H1 (cell line): Measurements from ENCODE around the gene DTNB. TPM values are rescaled to one million over a fixed set of nuclear protein-coding genes. Genes with fewer than 3 reads are reported as not detected.

Source experiments
- CTCF ChIA-PET: fragments of 300-600 bp; sonication (Branson Sonifier 250); formaldehyde crosslinking; loops from one replicate; lab custom pipeline; 2021; ENCODE audit not compliant: partially characterized antibody; lab: Charles Lee
- POLR2A ChIA-PET: fragments of 300-600 bp; sonication (Branson Sonifier 250); formaldehyde crosslinking; loops from one replicate; lab custom pipeline; 2021; ENCODE audit warnings: inconsistent platforms; ENCODE audit not compliant: partially characterized antibody; lab: Charles Lee
- DNase-seq, 2 experiments: peaks; one replicate each; pipeline versions ENCODE4 v3.0.0 to v3.0.0-alpha.2; 2010 to 2022; ENCODE audit warnings: low spot score in 2 of 2, low read depth in 1 of 2, mixed read lengths in 1 of 2
- FAIRE-seq: peaks from 2 replicates; lab custom pipeline; 2011; peaks lifted over from hg19 to GRCh38; lab: Jason Lieb, UNC
- H2AFZ ChIP-seq: 2 replicates; pipeline ENCODE4 v1.8.1; 2012; ENCODE audit warnings: low read length, inconsistent platforms
- H2AK5ac ChIP-seq: 2 replicates; pipeline ENCODE4 v1.6.1; 2013; ENCODE audit warnings: low read depth, low read length
- H2BK120ac ChIP-seq: replicated peaks from 2 replicates; pipeline ENCODE3; 2013; ENCODE audit warnings: low read depth, low read length, inconsistent platforms
- H2BK12ac ChIP-seq: 2 replicates; pipeline ENCODE4 v1.6.1; 2013; ENCODE audit warnings: low read depth, low read length
- H2BK15ac ChIP-seq: 2 replicates; pipeline ENCODE4 v1.6.1; 2013; ENCODE audit warnings: low read length
- H2BK20ac ChIP-seq: 2 replicates; pipeline ENCODE4 v1.6.1; 2013; ENCODE audit warnings: low read length
- H2BK5ac ChIP-seq: 2 replicates; pipeline ENCODE4 v1.6.1; 2013; ENCODE audit warnings: low read depth, low read length
- H3K14ac ChIP-seq: 2 replicates; pipeline ENCODE4 v1.6.1; 2013; ENCODE audit warnings: inconsistent platforms; ENCODE audit not compliant: insufficient read length
- H3K18ac ChIP-seq: 2 replicates; pipeline ENCODE4 v1.6.1; 2013; ENCODE audit warnings: low read length; ENCODE audit errors: extremely low read depth
- H3K23ac ChIP-seq: 2 replicates; pipeline ENCODE4 v1.6.1; 2013; ENCODE audit warnings: inconsistent platforms; ENCODE audit not compliant: insufficient read length
- H3K23me2 ChIP-seq: 2 replicates; pipeline ENCODE4 v1.6.1; 2013; ENCODE audit warnings: low read depth, low read length
- H3K27ac ChIP-seq: 2 replicates; pipeline ENCODE4 v1.6.1; 2011; ENCODE audit warnings: low read depth, low read length, inconsistent platforms
- H3K27me3 ChIP-seq, 4 experiments: replicated peaks in 1 of 4; 1 replicate in 1 of 4; 2 replicates in 3 of 4; pipeline versions ENCODE4 v1.6.1 to v1.8.1; 2011 to 2013; ENCODE audit warnings: low read length in 3 of 4, mild to moderate bottlenecking in 3 of 4, inconsistent platforms in 2 of 4, mixed read lengths in 2 of 4, moderate library complexity in 1 of 4; ENCODE audit not compliant: control insufficient read depth in 3 of 4, insufficient read depth in 3 of 4; ENCODE audit errors: extremely low read depth in 1 of 4
- H3K36me3 ChIP-seq, 4 experiments: 2 replicates each; pipeline versions ENCODE4 v1.6.1 to v1.8.1; 2011 to 2013; ENCODE audit warnings: mild to moderate bottlenecking in 4 of 4, low read length in 3 of 4, moderate library complexity in 2 of 4, control low read depth in 1 of 4, inconsistent platforms in 1 of 4; ENCODE audit not compliant: insufficient read depth in 4 of 4, control insufficient read depth in 2 of 4
- H3K4ac ChIP-seq: replicated peaks from 2 replicates; pipeline ENCODE3; 2013; ENCODE audit warnings: low read length, low read depth, mixed read lengths, inconsistent platforms; ENCODE audit not compliant: insufficient read length
- H3K4me1 ChIP-seq, 4 experiments: replicated peaks in 1 of 4; 1 replicate in 1 of 4; 2 replicates in 3 of 4; pipeline versions ENCODE4 v1.6.1 to v1.8.1; 2011 to 2013; ENCODE audit warnings: low read length in 3 of 4, inconsistent platforms in 2 of 4, mixed read lengths in 1 of 4; ENCODE audit not compliant: insufficient read depth in 4 of 4, control insufficient read depth in 3 of 4
- H3K4me2 ChIP-seq, 2 experiments: 2 replicates each; pipeline versions ENCODE4 v1.6.1 to v1.8.1; 2011 to 2013; ENCODE audit warnings: low read depth in 2 of 2, low read length in 2 of 2, control low read depth in 1 of 2, inconsistent platforms in 1 of 2, mild to moderate bottlenecking in 1 of 2; ENCODE audit not compliant: insufficient read depth in 1 of 2
- H3K4me3 ChIP-seq, 4 experiments: fragments of 200-600, 300-600 bp in 1 of 4; sonication (generic), shearing (Covaris generic), sonication (Bioruptor Twin) in 1 of 4; 2 replicates each; pipeline versions ENCODE4 v1.5.1 to v1.8.1; 2011 to 2016; ENCODE audit warnings: low read length in 4 of 4, low read depth in 3 of 4, control low read depth in 2 of 4, inconsistent platforms in 2 of 4, mild to moderate bottlenecking in 2 of 4, mixed read lengths in 1 of 4, moderate library complexity in 1 of 4; ENCODE audit not compliant: insufficient read depth in 2 of 4; ENCODE audit errors: extremely low read depth in 1 of 4
- H3K56ac ChIP-seq: replicated peaks from 2 replicates; pipeline ENCODE3; 2013; ENCODE audit warnings: low read depth, mild to moderate bottlenecking, mixed read lengths, low read length, inconsistent platforms; ENCODE audit not compliant: insufficient read length
- H3K79me1 ChIP-seq: 2 replicates; pipeline ENCODE4 v1.6.1; 2013; ENCODE audit warnings: low read depth, low read length, control low read depth
- H3K79me2 ChIP-seq, 2 experiments: 2 replicates each; pipeline versions ENCODE4 v1.6.1 to v1.8.1; 2012 to 2013; ENCODE audit warnings: low read length in 2 of 2, mild to moderate bottlenecking in 2 of 2, inconsistent platforms in 1 of 2; ENCODE audit not compliant: insufficient read depth in 2 of 2, control insufficient read depth in 1 of 2
- H3K9ac ChIP-seq, 4 experiments: replicated peaks in 1 of 4; 1 replicate in 1 of 4; 2 replicates in 3 of 4; pipeline versions ENCODE4 v1.6.1 to v1.8.1; 2011 to 2013; ENCODE audit warnings: low read depth in 3 of 4, low read length in 3 of 4, control low read depth in 2 of 4, mild to moderate bottlenecking in 2 of 4, moderate library complexity in 2 of 4, inconsistent platforms in 1 of 4; ENCODE audit errors: extremely low read depth in 1 of 4
- H3K9me3 ChIP-seq, 2 experiments: 2 replicates each; pipeline versions ENCODE4 v1.6.1 to v1.8.1; 2012 to 2013; ENCODE audit warnings: mild to moderate bottlenecking in 2 of 2, moderate library complexity in 2 of 2, control low read depth in 1 of 2, inconsistent platforms in 1 of 2, low read depth in 1 of 2, low read length in 1 of 2, mixed read lengths in 1 of 2; ENCODE audit not compliant: insufficient read depth in 2 of 2
- H4K20me1 ChIP-seq, 2 experiments: replicated peaks in 1 of 2; 2 replicates each; pipeline versions ENCODE3 to v1.8.1; 2011 to 2013; ENCODE audit warnings: inconsistent platforms in 2 of 2, low read length in 2 of 2, mild to moderate bottlenecking in 1 of 2; ENCODE audit not compliant: insufficient read depth in 2 of 2, control insufficient read depth in 1 of 2
- H4K5ac ChIP-seq: 2 replicates; pipeline ENCODE4 v1.6.1; 2013; ENCODE audit warnings: low read length, low read depth, mixed read lengths, inconsistent platforms; ENCODE audit not compliant: insufficient read length
- H4K8ac ChIP-seq: 2 replicates; pipeline ENCODE4 v1.8.0; 2013; ENCODE audit warnings: mild to moderate bottlenecking, moderate library complexity, low read length, inconsistent platforms; ENCODE audit not compliant: insufficient read depth; ENCODE audit errors: extremely low read depth
- H4K91ac ChIP-seq: replicated peaks from 2 replicates; pipeline ENCODE3; 2013; ENCODE audit warnings: low read length, mixed read lengths, inconsistent platforms; ENCODE audit not compliant: insufficient read length
- BACH1 ChIP-seq: IDR thresholded peaks from 2 replicates; pipeline ENCODE4 v1.6.1; 2012; ENCODE audit warnings: low read length, improper control_type of control experiment
- CBX8 ChIP-seq: fragments of 300-800, 300-1000 bp; sonication (generic); IDR thresholded peaks from 2 replicates; pipeline ENCODE4 v1.7.1; 2016; ENCODE audit warnings: low read depth, low read length, borderline replicate concordance
- WGBS, 2 experiments: shearing (Covaris generic) in 1 of 2; methylation state at CpG; one replicate each; pipeline versions ENCODE4 v1.1.6 to v1.1.7; 2013 to 2015; ENCODE audit warnings: low lambda C conversion rate in 2 of 2, mixed read lengths in 2 of 2, inconsistent platforms in 1 of 2, low coverage in 1 of 2, missing lambda C conversion rate in 1 of 2; ENCODE audit not compliant: insufficient replicate concordance in 2 of 2, insufficient coverage in 1 of 2, insufficient read length in 1 of 2; ENCODE audit errors: extremely low coverage in 1 of 2, missing lambda C conversion rate in 1 of 2; 5-methylcytosine and 5-hydroxymethylcytosine counted together
- polyA plus RNA-seq, 7 experiments: library from polyadenylated mRNA; depleted of rRNA in 3 of 7; stranded (reverse) in 5 of 7; unstranded in 2 of 7; fragments of >200 nt in 5 of 7; fragments of 200-250 nt in 2 of 7; gene quantifications; 1 replicate in 5 of 7; 2 replicates in 1 of 7; 4 replicates in 1 of 7; pipeline versions ENCODE4 v1.2.1 to v1.2.3, GENCODE V29; 2011 to 2013; ENCODE audit warnings: missing spikeins in 2 of 7, mixed read lengths in 2 of 7
- total RNA-seq: library from RNA; stranded (reverse); fragmentation: NEBNext Ultra II Directional; extraction: Animal tissue kit (Norgen Biotek cat#: 25700); gene quantifications from 2 replicates; pipeline ENCODE4 v1.2.1, GENCODE V29; 2021

Gene DTNB
- total and polyA plus RNA-seq, 2 of the 8 experiments (the other 6 are each of a cell fraction or from before 2014, with no cell fraction given), result 39.6 to 49.5 TPM

- H3K56ac ChIP-seq, result no peak overlapping the region
- H2AK5ac ChIP-seq, result no peak overlapping the region
- CTCF ChIA-PET, result interaction anchor here (1.1 kb wide), 1 partner anchor 71 kb away, joined by 3 read pairs; no protein-coding TSS in a partner anchor
- no peak overlapping the region for H4K5ac ChIP-seq
- no peak for FAIRE-seq
- peaks cover 0 to 27% of the 10 kb centered on the region in 2 experiments; a peak in 2 of 4 replicates for H3K9me3 ChIP-seq
- WGBS, 2 experiments, result 81% methylated on average over 2 of the region's 2 CpGs; no CpG with 5 or more reads in 1 of the 2 experiments
- no peak overlapping the region for H2BK20ac ChIP-seq
- no peak overlapping the region; the same call in 1 of the 2 replicates for H3K18ac ChIP-seq
- no peak overlapping the region for H3K4ac ChIP-seq
- H4K20me1 ChIP-seq, result no peaks in the 10 kb centered on the region
- H2AFZ ChIP-seq, result no peak overlapping the region
- TF ChIP-seq CBX8 (no peak), BACH1 (peak; percentile 76; the same call in 1 of the 2 replicates)
- H4K91ac ChIP-seq, result no peak overlapping the region
- no peak overlapping the region for H2BK5ac ChIP-seq
- no peak overlapping the region for H3K14ac ChIP-seq
- no peaks in the 10 kb centered on the region for H3K79me1 ChIP-seq
- H3K9ac ChIP-seq, result no peak overlapping the region
- H3K36me3 ChIP-seq, result peaks cover 0 to 25% (median 2%) of the 10 kb centered on the region in 4 experiments; a peak in 3 of 8 replicates
- H3K23ac ChIP-seq, result no peak overlapping the region
- H2BK120ac ChIP-seq, result no peak overlapping the region
- H3K23me2 ChIP-seq, result no peaks in the 10 kb centered on the region
- H3K4me2 ChIP-seq, result no peak overlapping the region
- H3K4me3 ChIP-seq, result no peak overlapping the region
- no peak overlapping the region for H3K27ac ChIP-seq
- H3K79me2 ChIP-seq, result no peaks in the 10 kb centered on the region
- no peaks in the 10 kb centered on the region for H3K4me1 ChIP-seq
- no peaks in the 10 kb centered on the region for H3K27me3 ChIP-seq
- no peak overlapping the region for H2BK15ac ChIP-seq
- POLR2A ChIA-PET, result no interaction called here
- DNase-seq, result no peak
- no peak overlapping the region for H2BK12ac ChIP-seq
- no peak overlapping the region for H4K8ac ChIP-seq
Observed at GRCh38 chr2:25537526-25537925, 135.9 kb downstream of the DTNB start.
